ENCODE results near the gene ZNF469.

GRCh38 chr16:88405216-88406060, 22.7 kb downstream of the ZNF469 start:
- TF ChIP-seq CTCF (IDR thresholded peaks at IDR 0.05; ENCODE audit: low read depth, low read length, missing input control) = no peak
- TF ChIP-seq RAD21 (IDR thresholded peaks at IDR 0.05) = no peak
- TF ChIP-seq EGR1 (IDR thresholded peaks at IDR 0.05; ENCODE audit: low read depth in 2 of 2) = no peak
- no peak for TF ChIP-seq REST (IDR thresholded peaks at IDR 0.05)
